HEK293 (cell line): ENCODE measurements around the gene KCNK3.

ENCODE experiments used
- CTCF ChIA-PET: fragments of 350-600 bp; formaldehyde crosslinking; extraction: SDS; loops from one replicate; lab custom pipeline; 2021; ENCODE audit warnings: antibody characterized with exemption; lab: Yijun Ruan, JAX
- POLR2A ChIA-PET: fragments of 300-600 bp; formaldehyde crosslinking; extraction: SDS; loops from one replicate; lab custom pipeline; 2020; ENCODE audit warnings: antibody characterized with exemption, inconsistent platforms; lab: Yijun Ruan, JAX
- H3K27ac ChIP-seq: fragments of 200-500 bp; sonication (Bioruptor generic); 2 replicates; pipeline ENCODE4 v1.5.1; 2014; ENCODE audit warnings: low read depth, low read length, control low read depth, inconsistent platforms; ENCODE audit errors: extremely low read depth
- H3K36me3 ChIP-seq, 2 experiments: fragments of 200-500 bp in 1 of 2; sonication (Bioruptor generic) in 1 of 2; 1 replicate in 1 of 2; 2 replicates in 1 of 2; pipeline ENCODE4 v1.5.1; 2014 to 2017; ENCODE audit warnings: inconsistent platforms in 2 of 2, low read length in 2 of 2; ENCODE audit not compliant: control insufficient read depth in 2 of 2, insufficient read depth in 1 of 2
- H3K4me1 ChIP-seq: fragments of 200-500 bp; sonication (Bioruptor generic); 2 replicates; pipeline ENCODE4 v1.5.1; 2014; ENCODE audit warnings: mild to moderate bottlenecking, low read length, inconsistent platforms; ENCODE audit not compliant: control insufficient read depth, insufficient read depth
- H3K4me3 ChIP-seq: 2 replicates; pipeline ENCODE4 v1.5.1; 2011; ENCODE audit warnings: low read depth, mild to moderate bottlenecking, control low read depth, low read length, moderate library complexity
- H3K9me3 ChIP-seq: fragments of 200-500 bp; sonication (Bioruptor generic); 2 replicates; pipeline ENCODE4 v1.5.1; 2014; ENCODE audit warnings: low read depth, low read length, inconsistent platforms; ENCODE audit not compliant: control insufficient read depth, insufficient read depth
- EGR2 ChIP-seq: fragments of 450-650 bp; formaldehyde crosslinking; IDR thresholded peaks from 2 replicates; pipeline ENCODE4 v1.5.1; 2016; ENCODE audit warnings: low read depth, missing biosample characterization, missing genetic modification characterization
- GFI1B ChIP-seq: fragments of 450-650 bp; formaldehyde crosslinking; IDR thresholded peaks from 2 replicates; pipeline ENCODE4 v1.5.1; 2016; ENCODE audit warnings: missing biosample characterization, missing genetic modification characterization
- GLIS1 ChIP-seq: fragments of 450-650 bp; formaldehyde crosslinking; IDR thresholded peaks from 2 replicates; pipeline ENCODE4 v1.5.1; 2016; ENCODE audit warnings: missing biosample characterization, missing genetic modification characterization
- GLIS2 ChIP-seq: fragments of 450-650 bp; formaldehyde crosslinking; IDR thresholded peaks from 2 replicates; pipeline ENCODE4 v1.5.1; 2016; ENCODE audit warnings: missing biosample characterization, missing genetic modification characterization
- MYNN ChIP-seq: fragments of 450-650 bp; formaldehyde crosslinking; IDR thresholded peaks from 2 replicates; pipeline ENCODE4 v1.5.1; 2016; ENCODE audit warnings: missing biosample characterization, missing genetic modification characterization, borderline replicate concordance
- OVOL3 ChIP-seq: fragments of 450-650 bp; formaldehyde crosslinking; IDR thresholded peaks from 2 replicates; pipeline ENCODE4 v1.5.1; 2016; ENCODE audit warnings: missing biosample characterization, missing genetic modification characterization
- ZFHX2 ChIP-seq: fragments of 450-650 bp; formaldehyde crosslinking; conservative IDR thresholded peaks from 2 replicates; pipeline ENCODE4 v1.5.1; 2016; ENCODE audit warnings: missing biosample characterization, missing genetic modification characterization
- ZIC2 ChIP-seq: fragments of 450-650 bp; formaldehyde crosslinking; IDR thresholded peaks from 2 replicates; pipeline ENCODE4 v1.5.1; 2016; ENCODE audit warnings: missing biosample characterization, missing genetic modification characterization
- ZNF155 ChIP-seq: fragments of 450-650 bp; formaldehyde crosslinking; IDR thresholded peaks from 2 replicates; pipeline ENCODE4 v1.5.1; 2016; ENCODE audit warnings: missing biosample characterization, missing genetic modification characterization
- ZNF16 ChIP-seq: fragments of 450-650 bp; formaldehyde crosslinking; IDR thresholded peaks from 2 replicates; pipeline ENCODE4 v1.5.1; 2016; ENCODE audit warnings: low read depth, missing biosample characterization, missing genetic modification characterization
- ZNF211 ChIP-seq: fragments of 450-650 bp; formaldehyde crosslinking; IDR thresholded peaks from 2 replicates; pipeline ENCODE4 v1.5.1; 2016; ENCODE audit warnings: low read depth, missing biosample characterization, missing genetic modification characterization
- ZNF221 ChIP-seq: fragments of 450-650 bp; formaldehyde crosslinking; IDR thresholded peaks from 2 replicates; pipeline ENCODE4 v1.5.1; 2017; ENCODE audit warnings: missing biosample characterization, missing genetic modification characterization, borderline replicate concordance
- ZNF335 ChIP-seq: fragments of 450-650 bp; formaldehyde crosslinking; conservative IDR thresholded peaks from 2 replicates; pipeline ENCODE4 v1.5.1; 2016; ENCODE audit warnings: missing biosample characterization, missing genetic modification characterization
- ZNF510 ChIP-seq: fragments of 450-650 bp; formaldehyde crosslinking; IDR thresholded peaks from 2 replicates; pipeline ENCODE4 v1.5.1; 2018; ENCODE audit warnings: mild to moderate bottlenecking, missing genetic modification characterization, missing biosample characterization; ENCODE audit not compliant: insufficient replicate concordance
- ZNF624 ChIP-seq: fragments of 450-650 bp; formaldehyde crosslinking; IDR thresholded peaks from 2 replicates; pipeline ENCODE4 v1.5.1; 2017; ENCODE audit warnings: missing biosample characterization, missing genetic modification characterization
- ZNF768 ChIP-seq: fragments of 450-650 bp; formaldehyde crosslinking; IDR thresholded peaks from 2 replicates; pipeline ENCODE4 v1.5.1; 2018; ENCODE audit warnings: missing biosample characterization, mild to moderate bottlenecking, missing genetic modification characterization
- TF ChIP-seq, protein P1 (sequence below): fragments of 450-650 bp; formaldehyde crosslinking; IDR thresholded peaks from 2 replicates; pipeline ENCODE4 v1.5.1; 2017; ENCODE audit warnings: missing biosample characterization, missing genetic modification characterization
- TF ChIP-seq, protein P2 (sequence below): fragments of 450-650 bp; formaldehyde crosslinking; IDR thresholded peaks from 2 replicates; pipeline ENCODE4 v1.5.1; 2016; ENCODE audit warnings: missing biosample characterization, missing genetic modification characterization
- TF ChIP-seq, protein P3 (sequence below): fragments of 450-650 bp; formaldehyde crosslinking; IDR thresholded peaks from 2 replicates; pipeline ENCODE4 v1.5.1; 2017; ENCODE audit warnings: missing biosample characterization, missing genetic modification characterization
- TF ChIP-seq, protein P4 (sequence below): fragments of 450-650 bp; formaldehyde crosslinking; optimal IDR thresholded peaks from 2 replicates; pipeline ENCODE3; 2016; ENCODE audit warnings: missing biosample characterization, mild to moderate bottlenecking, missing genetic modification characterization

The KCNK3 gene

DNA sequence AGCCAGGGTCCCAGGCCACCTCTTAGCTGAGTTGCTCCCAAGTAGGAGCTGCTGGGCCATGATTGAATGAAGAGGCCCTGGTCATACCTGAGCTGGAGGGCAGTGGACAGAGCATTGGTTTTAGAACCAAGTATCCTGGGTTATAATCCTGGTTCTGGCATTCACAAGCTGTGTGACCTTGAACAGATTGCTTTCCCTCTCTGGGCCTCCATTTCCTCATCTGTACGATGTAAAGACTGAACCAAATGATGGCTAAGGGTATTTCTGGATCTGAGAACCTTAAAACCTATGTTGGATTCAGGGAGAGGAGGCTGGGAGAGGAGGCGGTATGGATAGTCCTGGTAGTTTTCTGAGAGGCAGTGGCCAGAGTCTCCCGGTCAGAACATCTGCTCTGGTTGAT is 31.0 kb downstream of the KCNK3 start:
- no peak overlapping the region for H3K27ac ChIP-seq
- CTCF ChIA-PET, result interaction anchor here (0.7 kb wide), 1 partner anchor 118 kb away, joined by 3 read pairs; no protein-coding TSS in a partner anchor
- POLR2A ChIA-PET, result no interaction called here

DNA sequence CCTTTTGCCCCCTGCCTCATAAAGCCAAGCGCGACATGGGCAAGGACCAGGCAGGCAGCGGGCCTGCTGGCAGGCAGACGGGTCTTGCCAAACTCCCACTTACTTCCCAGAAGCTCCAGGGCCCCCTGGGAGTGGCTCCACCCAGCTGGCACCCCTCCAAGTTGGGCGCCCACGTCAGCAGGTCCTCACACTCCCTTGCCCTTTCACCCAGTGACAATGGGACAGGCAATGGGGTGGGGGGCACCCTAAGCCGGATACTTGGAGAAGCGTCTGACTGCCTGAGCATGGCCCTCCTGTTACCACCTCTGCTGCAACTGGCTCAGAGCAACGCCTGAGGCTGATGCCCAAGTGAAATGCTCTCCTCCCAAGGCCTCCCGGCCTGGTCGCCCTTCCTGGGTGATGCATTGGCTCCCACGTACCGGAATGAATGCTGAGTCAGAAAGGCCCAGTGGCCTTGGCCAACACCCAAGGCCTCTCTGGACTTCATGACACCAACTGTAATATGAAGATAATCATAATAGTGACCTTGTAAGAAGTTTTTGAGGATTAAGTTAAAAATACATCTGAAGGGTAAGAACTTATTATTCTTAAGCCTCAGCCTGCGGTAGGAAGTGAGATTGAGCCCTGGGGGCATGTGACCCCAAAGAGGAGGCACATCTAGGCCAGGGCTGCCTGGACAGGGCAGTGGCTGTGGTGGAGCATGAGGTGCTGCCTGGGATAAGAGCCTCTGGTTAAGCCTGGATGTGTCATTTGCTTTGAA is 31.6 kb downstream of the KCNK3 start:
- H3K27ac ChIP-seq, result no peak overlapping the region
- CTCF ChIA-PET, result interaction anchor here (0.7 to 1.7 kb wide), 2 partner anchors 119 kb away, joined by 3 to 8 read pairs; no protein-coding TSS in a partner anchor
- no peak for TF ChIP-seq GFI1B (tag by site-specific recombination)
- no peak for TF ChIP-seq ZNF16 (tag by site-specific recombination)
- no peak for TF ChIP-seq ZNF221 (tag by site-specific recombination)
- TF ChIP-seq EGR2, result peak; percentile 61
- no peak for TF ChIP-seq ZNF510 (tag by site-specific recombination)
- 0 out of 2 replicates have a peak, but pooled peaks have one; percentile 27 for TF ChIP-seq GLIS2 (tag by site-specific recombination)
- 0 out of 2 replicates have a peak, but pooled peaks have one; percentile 13 for TF ChIP-seq ZIC2 (tag by site-specific recombination)
- peak; percentile 16; the same call in 1 of the 2 replicates for TF ChIP-seq GLIS1 (tag by site-specific recombination)
- peak; percentile 39; the same call in 1 of the 2 replicates for TF ChIP-seq ZNF335 (tag by site-specific recombination)
- TF ChIP-seq ZFHX2 (tag by site-specific recombination), result peak; percentile 75
- no peak for TF ChIP-seq OVOL3 (tag by site-specific recombination)
- no peaks in the 10 kb centered on the region for H3K36me3 ChIP-seq
- POLR2A ChIA-PET, result no interaction called here
- no peak overlapping the region for H3K4me3 ChIP-seq
- peaks cover 6% of the 10 kb centered on the region for H3K4me1 ChIP-seq
- no peaks in the 10 kb centered on the region for H3K9me3 ChIP-seq

More for the DNA sequence above, 31.0 kb downstream of the KCNK3 start:
- Histone ChIP-seq H3K4me1 (peaks cover 6% of the 10 kb centered on the region), H3K4me3 (no peak overlapping the region), H3K9me3 (no peaks in the 10 kb centered on the region), H3K36me3 (no peaks in the 10 kb centered on the region)
- TF ChIP-seq, protein P1, sequence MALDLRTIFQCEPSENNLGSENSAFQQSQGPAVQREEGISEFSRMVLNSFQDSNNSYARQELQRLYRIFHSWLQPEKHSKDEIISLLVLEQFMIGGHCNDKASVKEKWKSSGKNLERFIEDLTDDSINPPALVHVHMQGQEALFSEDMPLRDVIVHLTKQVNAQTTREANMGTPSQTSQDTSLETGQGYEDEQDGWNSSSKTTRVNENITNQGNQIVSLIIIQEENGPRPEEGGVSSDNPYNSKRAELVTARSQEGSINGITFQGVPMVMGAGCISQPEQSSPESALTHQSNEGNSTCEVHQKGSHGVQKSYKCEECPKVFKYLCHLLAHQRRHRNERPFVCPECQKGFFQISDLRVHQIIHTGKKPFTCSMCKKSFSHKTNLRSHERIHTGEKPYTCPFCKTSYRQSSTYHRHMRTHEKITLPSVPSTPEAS (tag by site-specific recombination), result no peak
- TF ChIP-seq, protein P2, sequence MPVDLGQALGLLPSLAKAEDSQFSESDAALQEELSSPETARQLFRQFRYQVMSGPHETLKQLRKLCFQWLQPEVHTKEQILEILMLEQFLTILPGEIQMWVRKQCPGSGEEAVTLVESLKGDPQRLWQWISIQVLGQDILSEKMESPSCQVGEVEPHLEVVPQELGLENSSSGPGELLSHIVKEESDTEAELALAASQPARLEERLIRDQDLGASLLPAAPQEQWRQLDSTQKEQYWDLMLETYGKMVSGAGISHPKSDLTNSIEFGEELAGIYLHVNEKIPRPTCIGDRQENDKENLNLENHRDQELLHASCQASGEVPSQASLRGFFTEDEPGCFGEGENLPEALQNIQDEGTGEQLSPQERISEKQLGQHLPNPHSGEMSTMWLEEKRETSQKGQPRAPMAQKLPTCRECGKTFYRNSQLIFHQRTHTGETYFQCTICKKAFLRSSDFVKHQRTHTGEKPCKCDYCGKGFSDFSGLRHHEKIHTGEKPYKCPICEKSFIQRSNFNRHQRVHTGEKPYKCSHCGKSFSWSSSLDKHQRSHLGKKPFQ, result no peak
- no peak for TF ChIP-seq ZNF155 (tag by site-specific recombination)
- TF ChIP-seq MYNN (tag by site-specific recombination), result no peak
- TF ChIP-seq ZNF211 (tag by site-specific recombination), result no peak
- peak; percentile 69; the same call in 1 of the 2 replicates for TF ChIP-seq ZNF768 (tag by site-specific recombination)
- TF ChIP-seq, protein P3, sequence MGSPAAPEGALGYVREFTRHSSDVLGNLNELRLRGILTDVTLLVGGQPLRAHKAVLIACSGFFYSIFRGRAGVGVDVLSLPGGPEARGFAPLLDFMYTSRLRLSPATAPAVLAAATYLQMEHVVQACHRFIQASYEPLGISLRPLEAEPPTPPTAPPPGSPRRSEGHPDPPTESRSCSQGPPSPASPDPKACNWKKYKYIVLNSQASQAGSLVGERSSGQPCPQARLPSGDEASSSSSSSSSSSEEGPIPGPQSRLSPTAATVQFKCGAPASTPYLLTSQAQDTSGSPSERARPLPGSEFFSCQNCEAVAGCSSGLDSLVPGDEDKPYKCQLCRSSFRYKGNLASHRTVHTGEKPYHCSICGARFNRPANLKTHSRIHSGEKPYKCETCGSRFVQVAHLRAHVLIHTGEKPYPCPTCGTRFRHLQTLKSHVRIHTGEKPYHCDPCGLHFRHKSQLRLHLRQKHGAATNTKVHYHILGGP (tag by site-specific recombination), result no peak
- TF ChIP-seq, protein P4, sequence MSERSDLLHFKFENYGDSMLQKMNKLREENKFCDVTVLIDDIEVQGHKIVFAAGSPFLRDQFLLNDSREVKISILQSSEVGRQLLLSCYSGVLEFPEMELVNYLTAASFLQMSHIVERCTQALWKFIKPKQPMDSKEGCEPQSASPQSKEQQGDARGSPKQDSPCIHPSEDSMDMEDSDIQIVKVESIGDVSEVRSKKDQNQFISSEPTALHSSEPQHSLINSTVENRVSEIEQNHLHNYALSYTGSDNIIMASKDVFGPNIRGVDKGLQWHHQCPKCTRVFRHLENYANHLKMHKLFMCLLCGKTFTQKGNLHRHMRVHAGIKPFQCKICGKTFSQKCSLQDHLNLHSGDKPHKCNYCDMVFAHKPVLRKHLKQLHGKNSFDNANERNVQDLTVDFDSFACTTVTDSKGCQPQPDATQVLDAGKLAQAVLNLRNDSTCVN (tag by site-specific recombination), result no peak
- TF ChIP-seq ZNF624 (tag by site-specific recombination), result no peak
